Measurements from ENCODE around the gene SLC44A5.

GRCh38 chr1:75522389-75522788, 88.5 kb downstream of the SLC44A5 start:
- TF ChIP-seq POLR2AphosphoS5 (IDR thresholded peaks at IDR 0.05; ENCODE audit: low read depth) (no peak), CTCF (conservative IDR thresholded peaks at IDR 0.05; ENCODE audit: low read depth in 2 of 2) (no peak), JUNB (IDR thresholded peaks at IDR 0.05; ENCODE audit: unreplicated experiment) (no peak), EZH2 (IDR thresholded peaks at IDR 0.05; ENCODE audit: low read depth, unreplicated experiment) (no peak), EZH2phosphoT487 (IDR thresholded peaks at IDR 0.05; ENCODE audit: unreplicated experiment) (no peak), REST (IDR thresholded peaks at IDR 0.05; ENCODE audit: unreplicated experiment) (no peak)
